Fibroblast of lung (primary cell): ENCODE results near the gene MED15.

Experiments used
- CTCF ChIP-seq, 2 donors: IDR thresholded peaks in 1 of 2; conservative IDR thresholded peaks in 1 of 2; 1 replicate in 1 of 2; 2 replicates in 1 of 2; pipeline ENCODE4 v1.5.1; 2011 to 2012; ENCODE audit warnings: low read length in 2 of 2, control low read depth in 1 of 2, inconsistent platforms in 1 of 2, low read depth in 1 of 2, mild to moderate bottlenecking in 1 of 2
- EZH2 ChIP-seq: IDR thresholded peaks from 2 replicates; pipeline ENCODE4 v1.5.1; 2012; ENCODE audit warnings: low read length, control low read depth, mild to moderate bottlenecking; ENCODE audit errors: missing control alignments

- TF ChIP-seq CTCF (conservative IDR thresholded peaks at IDR 0.05 in 1 of 2, IDR thresholded peaks at IDR 0.05 in 1 of 2; ENCODE audit: low read depth in 1 of 2, low read length in 2 of 2) (no peak), EZH2 (no peak)
Measured at GRCh38 chr22:20571078-20571503, 63.7 kb downstream of the MED15 start.
